ENCODE measurements around the gene TFE3.
"Not testable (repeated sequence)": the region's sequence is repeated elsewhere in the genome, so short reads cannot be mapped to it uniquely, and the experiment has no call there.

TFE3 gene

GRCh38 chrX:48983896-48984295 is 59.3 kb downstream of the TFE3 start:
- no peak for DNase-seq (ENCODE audit: low spot score)
- no peak for TF ChIP-seq CTCF (IDR thresholded peaks at IDR 0.05; ENCODE audit: extremely low read depth, missing control alignments)

- no peak for TF ChIP-seq CTCF (IDR thresholded peaks at IDR 0.05; ENCODE audit: extremely low read depth, missing control alignments)
- DNase-seq (ENCODE audit: low spot score): no peak
Measured at GRCh38 chrX:48983081-48983480, 60.1 kb downstream of the TFE3 start.

- no peak for DNase-seq (ENCODE audit: low spot score)
- TF ChIP-seq CTCF (IDR thresholded peaks at IDR 0.05; ENCODE audit: extremely low read depth, missing control alignments): no peak
Measured at GRCh38 chrX:48981178-48981577, 62.0 kb downstream of the TFE3 start.

- DNase-seq (ENCODE audit: low spot score): not testable (repeated sequence)
Measured at GRCh38 chrX:48980341-48980740, 62.8 kb downstream of the TFE3 start.
